NOMO-1 treated with DMSO at 0.1 percent for 48 hours (cell line): ENCODE data around the gene TBCD.

ENCODE experiments used
- DNase-seq: peaks from one replicate; lab custom pipeline; 2025; ENCODE audit not compliant: unreplicated experiment; lab: John Stamatoyannopoulos, UW

Gene TBCD

GRCh38 chr17:82989051-82989450, 237.2 kb downstream of the TBCD start:
- DNase-seq, result peak; percentile 28

DNA sequence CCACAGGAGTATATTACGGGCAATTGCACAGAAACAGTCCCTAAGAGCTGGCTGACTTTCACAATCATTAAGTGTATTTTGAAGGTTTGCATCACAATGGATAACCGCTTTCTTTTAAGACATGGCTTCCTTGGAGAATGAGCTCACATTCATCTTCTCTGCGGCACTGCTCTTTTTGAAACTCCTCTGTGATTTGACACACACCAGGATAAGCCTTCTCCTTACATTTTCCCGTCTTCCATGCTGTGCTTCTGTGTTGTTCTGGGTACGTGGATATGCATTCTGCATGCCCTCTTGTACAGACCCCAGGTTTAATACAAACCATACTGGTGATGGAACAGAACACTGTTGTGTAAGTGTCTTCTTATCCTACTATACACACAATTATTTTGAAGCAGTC, 238.0 kb downstream of the TBCD start:
- DNase-seq, result no peak

DNA sequence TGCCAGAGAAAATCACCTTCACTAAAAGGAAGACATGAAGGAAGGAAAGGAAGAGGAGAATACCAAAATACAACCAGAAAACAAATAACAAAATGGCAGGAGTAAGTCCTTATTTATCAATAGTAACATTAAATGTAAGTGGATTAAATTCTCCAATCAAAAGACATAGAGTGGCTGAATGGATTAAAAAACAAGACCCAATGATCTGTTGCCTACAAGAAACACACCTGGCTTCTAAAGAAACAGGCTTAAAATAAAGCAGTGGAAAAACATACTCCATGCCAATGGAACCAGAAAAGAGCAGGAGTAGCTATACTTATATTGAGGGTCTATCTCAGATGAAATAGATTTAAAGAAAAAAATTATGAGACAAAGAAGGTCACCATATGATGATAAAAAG, 241.1 kb downstream of the TBCD start:
- DNase-seq, result no peak
